Measurements from ENCODE around the gene ADAMTSL2.

ADAMTSL2 gene

DNA sequence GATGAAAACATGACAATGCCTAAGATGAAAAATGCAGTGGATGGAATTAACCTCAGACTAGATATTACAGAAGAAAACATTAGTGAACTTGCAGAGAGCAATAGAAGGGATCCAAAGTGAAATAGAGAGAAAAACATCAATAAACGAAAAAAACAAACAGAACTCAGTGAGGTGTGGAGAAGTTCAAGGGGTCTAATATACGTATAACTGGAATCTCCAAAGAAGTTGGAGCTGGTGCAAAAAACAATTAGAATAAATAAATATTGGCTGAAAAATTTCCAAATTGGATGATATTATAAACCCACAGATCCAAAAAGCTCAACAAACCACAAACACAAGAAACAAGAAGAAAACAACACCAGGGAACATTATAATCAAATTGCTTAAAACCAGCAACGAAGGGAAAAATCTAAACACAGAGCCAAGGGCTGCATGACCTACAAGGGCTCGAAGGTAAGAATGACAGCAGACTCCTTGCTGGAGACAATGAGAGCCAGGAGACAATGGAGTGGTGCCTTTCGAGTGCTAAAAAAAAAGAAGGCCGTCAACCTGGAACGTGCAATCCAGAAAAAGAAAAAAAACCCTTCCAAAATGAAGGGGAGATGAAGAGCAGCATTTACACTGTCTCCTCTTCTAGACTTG, 62.9 kb downstream of the ADAMTSL2 start:
- DNase-seq (ENCODE audit: low read depth) = peak; percentile 37
- no peak overlapping the region for H3K4me3 ChIP-seq (ENCODE audit: low read depth, low read length)
- TF ChIP-seq, protein P1, sequence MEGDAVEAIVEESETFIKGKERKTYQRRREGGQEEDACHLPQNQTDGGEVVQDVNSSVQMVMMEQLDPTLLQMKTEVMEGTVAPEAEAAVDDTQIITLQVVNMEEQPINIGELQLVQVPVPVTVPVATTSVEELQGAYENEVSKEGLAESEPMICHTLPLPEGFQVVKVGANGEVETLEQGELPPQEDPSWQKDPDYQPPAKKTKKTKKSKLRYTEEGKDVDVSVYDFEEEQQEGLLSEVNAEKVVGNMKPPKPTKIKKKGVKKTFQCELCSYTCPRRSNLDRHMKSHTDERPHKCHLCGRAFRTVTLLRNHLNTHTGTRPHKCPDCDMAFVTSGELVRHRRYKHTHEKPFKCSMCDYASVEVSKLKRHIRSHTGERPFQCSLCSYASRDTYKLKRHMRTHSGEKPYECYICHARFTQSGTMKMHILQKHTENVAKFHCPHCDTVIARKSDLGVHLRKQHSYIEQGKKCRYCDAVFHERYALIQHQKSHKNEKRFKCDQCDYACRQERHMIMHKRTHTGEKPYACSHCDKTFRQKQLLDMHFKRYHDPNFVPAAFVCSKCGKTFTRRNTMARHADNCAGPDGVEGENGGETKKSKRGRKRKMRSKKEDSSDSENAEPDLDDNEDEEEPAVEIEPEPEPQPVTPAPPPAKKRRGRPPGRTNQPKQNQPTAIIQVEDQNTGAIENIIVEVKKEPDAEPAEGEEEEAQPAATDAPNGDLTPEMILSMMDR (conservative IDR thresholded peaks at IDR 0.05; ENCODE audit: low read depth, low read length) = no peak

DNA sequence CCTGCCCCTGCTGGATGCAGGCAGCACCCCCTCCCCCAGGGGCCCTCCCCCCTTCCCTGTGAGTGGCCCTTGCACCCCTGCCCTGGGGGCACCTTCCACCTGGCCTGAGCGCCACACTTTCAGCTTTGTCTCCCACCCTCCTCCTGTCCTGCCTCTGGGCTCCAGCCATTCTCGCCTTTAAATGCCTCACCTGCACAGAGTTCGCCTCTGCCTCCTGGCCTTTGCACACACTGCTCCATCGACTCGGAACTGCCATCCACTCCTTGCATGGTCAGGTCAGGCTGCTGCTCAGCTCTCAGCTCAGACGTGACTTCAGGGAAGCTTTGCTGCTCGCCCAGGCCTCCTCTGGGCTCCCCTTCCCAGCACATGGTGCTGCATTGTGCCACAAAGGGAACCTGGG, 64.5 kb downstream of the ADAMTSL2 start:
- H3K4me3 ChIP-seq (ENCODE audit: low read depth, low read length) = no peak overlapping the region
- TF ChIP-seq, protein P1 (conservative IDR thresholded peaks at IDR 0.05; ENCODE audit: low read depth, low read length) = no peak
- DNase-seq (ENCODE audit: low read depth) = no peak

DNA sequence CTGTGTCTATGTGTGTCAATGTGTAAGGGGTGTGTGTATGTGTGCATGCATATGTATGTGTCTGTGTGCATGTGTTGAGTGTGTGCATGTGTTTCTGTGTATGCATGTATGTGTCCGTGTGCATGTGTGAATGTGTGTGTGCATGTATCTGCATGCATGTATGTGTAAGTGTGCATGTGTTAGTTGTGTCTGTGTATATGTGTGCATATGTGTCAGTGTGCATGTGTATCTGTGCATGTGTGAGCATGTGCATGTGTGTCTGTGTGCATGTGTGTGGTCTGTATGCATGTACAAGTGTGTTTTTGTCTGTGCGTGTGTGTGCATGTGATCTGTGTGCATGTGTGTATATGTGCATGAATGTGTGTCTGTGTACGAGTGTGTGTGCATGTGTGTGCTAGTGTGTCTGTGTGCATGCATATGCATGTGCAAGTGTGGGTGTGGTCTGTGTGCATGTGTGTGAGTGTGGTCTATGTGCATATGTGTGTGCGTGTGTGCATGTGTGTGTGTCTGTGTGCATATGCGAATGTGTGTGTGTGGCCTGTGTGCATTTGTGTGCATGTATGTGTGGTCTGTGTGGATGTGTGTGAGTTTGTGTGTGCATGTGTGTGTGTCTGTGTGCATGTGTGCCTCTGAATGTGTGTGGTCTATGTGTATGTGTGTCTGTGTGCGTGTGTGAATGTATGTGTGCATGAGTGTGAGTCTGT, 65.1 kb downstream of the ADAMTSL2 start:
- no peak for DNase-seq (ENCODE audit: low read depth)
- no peak overlapping the region for H3K4me3 ChIP-seq (ENCODE audit: low read depth, low read length)
- TF ChIP-seq, protein P1 (conservative IDR thresholded peaks at IDR 0.05; ENCODE audit: low read depth, low read length) = no peak

DNA sequence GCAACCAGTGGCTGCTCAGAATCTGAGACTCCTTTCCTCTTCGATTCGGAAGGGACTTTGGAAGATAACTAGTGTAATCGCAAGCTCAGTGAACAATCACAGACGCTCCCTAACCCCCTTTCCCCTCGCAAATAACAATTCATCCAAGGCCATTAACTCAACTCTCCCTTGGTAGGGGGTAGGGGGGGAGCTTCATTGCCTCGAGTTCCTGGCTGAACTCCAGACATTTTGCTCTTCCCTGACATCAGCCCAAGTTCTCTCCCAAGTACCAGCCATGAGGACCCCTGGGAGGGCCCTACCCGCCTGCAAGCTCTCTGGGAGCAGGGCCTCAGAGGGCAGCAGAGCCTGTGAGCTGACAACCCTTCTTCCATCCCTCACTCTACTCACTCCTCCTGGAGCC, 66.2 kb downstream of the ADAMTSL2 start:
- DNase-seq (ENCODE audit: low read depth) = no peak

DNA sequence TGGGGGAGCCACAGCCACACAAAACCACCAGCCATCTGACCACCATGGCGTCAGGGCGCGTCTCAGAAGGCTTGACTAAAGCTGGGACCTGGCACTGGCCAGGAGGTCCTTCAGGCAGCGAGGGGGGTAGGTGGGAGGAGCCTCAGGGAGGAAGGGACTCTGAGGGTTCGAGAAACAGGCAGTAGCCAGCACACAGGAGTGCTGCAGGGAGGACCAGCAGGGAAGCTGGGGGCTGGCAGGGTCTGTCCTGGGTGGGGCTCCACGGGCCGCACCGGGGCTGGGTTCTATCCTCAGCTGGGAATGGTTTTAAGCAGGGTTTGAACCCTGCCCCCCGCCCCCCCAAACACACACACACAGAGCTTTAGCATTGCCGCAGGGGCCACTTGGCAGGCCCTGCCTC, 67.2 kb downstream of the ADAMTSL2 start:
- DNase-seq (ENCODE audit: low read depth) = no peak
- H3K4me3 ChIP-seq (ENCODE audit: low read depth, low read length) = no peak overlapping the region
- TF ChIP-seq, protein P1 (conservative IDR thresholded peaks at IDR 0.05; ENCODE audit: low read depth, low read length) = no peak

More for the DNA sequence above, 66.2 kb downstream of the ADAMTSL2 start:
- TF ChIP-seq, protein P1 (conservative IDR thresholded peaks at IDR 0.05; ENCODE audit: low read depth, low read length) = no peak
- H3K4me3 ChIP-seq (ENCODE audit: low read depth, low read length) = no peak overlapping the region

DNA sequence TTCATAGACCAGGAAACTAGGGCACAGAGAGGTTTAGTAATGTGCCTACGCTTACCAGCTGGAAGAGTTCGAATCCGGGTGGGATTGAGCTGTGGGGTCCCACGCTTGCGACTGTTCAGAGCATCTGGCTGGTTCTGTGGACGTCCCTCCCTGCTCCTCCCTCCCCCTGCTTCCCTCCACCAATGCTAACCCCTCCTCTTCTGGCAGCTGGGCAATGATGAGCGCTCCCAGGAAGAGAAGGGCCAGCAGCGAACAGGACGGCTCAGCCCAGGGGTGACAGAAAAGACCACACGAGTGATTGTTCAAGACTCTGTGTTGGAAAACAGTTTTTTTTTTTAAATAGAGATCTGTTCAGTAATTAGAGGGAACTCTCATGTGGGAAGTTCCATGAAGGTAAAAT, 67.8 kb downstream of the ADAMTSL2 start:
- TF ChIP-seq, protein P1 (conservative IDR thresholded peaks at IDR 0.05; ENCODE audit: low read depth, low read length) = no peak
- no peak for DNase-seq (ENCODE audit: low read depth)
- H3K4me3 ChIP-seq (ENCODE audit: low read depth, low read length) = no peak overlapping the region

Measured in choroid plexus epithelial cell (primary cell).